HG02759 (cell line): Measurements from ENCODE around the gene ACIN1.

Experiments
- ATAC-seq: cut with Tn5 transposase; IDR thresholded peaks from one replicate; pipeline ENCODE4 v1.9.1; 2021; ENCODE audit warnings: mild to moderate bottlenecking, moderate library complexity; ENCODE audit not compliant: unreplicated experiment

ACIN1 gene

DNA sequence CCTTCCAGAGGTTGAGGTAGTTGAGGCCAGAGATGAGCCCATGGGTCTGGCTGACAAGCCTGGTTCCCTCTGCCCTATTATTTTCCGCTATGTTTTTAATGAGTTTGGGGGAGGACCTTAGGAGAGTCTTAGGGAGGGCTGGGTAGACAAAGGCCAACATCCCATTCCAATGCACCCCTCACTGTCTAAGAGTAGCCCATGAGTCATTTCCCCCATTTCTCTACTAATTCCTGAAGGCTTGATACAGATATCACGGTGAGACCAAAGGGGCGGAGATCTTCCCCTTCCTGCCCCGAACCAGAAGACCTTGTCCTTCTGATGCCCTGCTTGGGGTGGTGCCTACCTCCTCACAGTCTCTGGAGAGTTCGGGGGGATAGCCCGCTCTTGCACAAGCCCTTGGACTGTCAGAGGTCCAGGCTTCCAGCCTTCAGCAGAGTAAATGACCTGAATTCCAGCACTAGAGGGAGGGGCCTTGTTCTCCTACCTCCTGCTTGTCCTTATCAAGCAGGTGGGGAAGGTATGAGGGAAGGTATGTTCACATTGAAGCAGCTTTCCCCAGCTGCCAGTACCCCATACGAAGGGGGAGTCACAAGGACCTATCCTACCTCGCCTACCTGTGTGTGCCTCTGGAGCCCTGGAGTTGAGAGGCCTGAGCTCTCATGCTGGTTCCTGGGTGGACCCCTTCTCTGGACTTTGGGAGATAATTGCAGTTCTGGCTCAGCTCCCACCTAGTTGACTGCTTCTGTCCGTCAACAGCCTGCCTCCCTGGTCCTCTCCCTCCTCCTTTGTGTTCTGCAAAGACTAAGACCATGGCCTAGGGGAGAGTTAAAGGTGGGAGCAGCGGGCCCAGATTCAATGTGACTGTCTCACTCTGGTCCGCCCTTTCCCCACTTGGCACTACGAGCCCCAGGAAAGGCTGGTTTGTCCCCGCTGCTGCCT is 49.2 kb downstream of the ACIN1 start:
- ATAC-seq = no peak

GRCh38 chr14:23044840-23045239 is 50.1 kb downstream of the ACIN1 start:
- ATAC-seq = no peak

GRCh38 chr14:23043754-23044153 is 51.2 kb downstream of the ACIN1 start:
- ATAC-seq = no peak

DNA sequence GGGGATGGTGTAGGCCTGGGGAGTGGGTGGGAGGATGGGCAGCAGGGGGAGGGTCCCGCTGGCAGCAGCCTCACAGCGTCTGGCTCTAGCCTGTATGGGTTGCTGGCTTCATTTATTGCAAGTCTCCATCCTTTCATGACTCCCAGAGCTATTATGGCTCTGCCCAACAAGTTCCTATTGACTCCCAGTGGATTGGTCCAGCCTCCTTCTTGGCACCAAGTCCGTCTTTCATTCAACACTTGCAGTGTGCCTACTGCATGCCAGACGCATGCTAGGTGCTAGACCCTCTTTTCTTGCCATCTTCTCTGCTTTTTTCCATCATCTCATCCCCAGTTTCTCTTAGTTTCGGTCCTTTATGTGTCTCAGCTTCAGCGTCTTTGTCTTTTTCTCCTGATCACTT is 51.8 kb downstream of the ACIN1 start:
- ATAC-seq = no peak

GRCh38 chr14:23042162-23042965 is 52.6 kb downstream of the ACIN1 start, which contains the start of gene PSMB11:
Gene PSMB11 (plus strand): TSS chr14:23042212. CDS start chr14:23042226, 14 bp downstream.
- ATAC-seq = no peak

DNA sequence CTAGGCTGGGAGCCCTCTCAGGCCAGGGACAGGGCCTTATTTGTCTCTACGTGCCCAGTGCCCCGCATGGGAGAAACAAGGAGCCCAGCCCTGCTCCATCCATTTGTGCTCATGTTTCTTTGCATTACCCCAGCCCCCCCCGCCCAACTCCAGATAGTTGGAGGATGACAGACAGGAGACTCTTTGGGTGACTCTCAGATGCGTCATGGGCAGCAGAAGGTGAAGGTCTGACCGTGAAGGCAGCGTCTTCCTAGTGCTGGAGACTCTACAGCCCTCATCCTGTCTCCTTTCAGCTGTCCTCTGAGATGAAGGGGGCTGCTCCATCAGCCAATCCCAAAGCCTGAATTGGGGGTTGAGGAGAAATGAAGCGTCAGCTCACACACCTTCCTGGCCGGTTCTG is 53.2 kb downstream of the ACIN1 start:
- ATAC-seq = no peak

DNA sequence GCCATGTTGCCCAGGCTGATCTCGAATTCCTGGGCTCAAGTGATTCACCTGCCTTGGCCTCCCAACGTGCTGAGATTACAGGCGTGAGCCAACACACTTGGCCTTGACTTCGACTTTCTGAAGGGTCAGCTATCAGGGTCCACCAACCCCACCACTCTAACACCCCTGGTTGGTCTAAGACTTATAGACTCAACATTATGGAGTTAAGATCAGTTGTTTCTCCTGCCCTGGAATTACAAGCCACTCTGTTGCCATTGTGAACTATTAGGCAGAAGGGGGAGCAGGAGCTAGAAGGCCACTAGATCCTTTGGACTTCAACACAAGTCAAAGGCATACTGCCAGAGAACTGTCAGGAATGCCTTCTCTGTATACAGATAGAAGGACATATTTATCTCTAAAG is 54.8 kb downstream of the ACIN1 start:
- ATAC-seq = no peak

- no peak for ATAC-seq
These were observed 59.4 kb downstream of the ACIN1 start for GRCh38 chr14:23035303-23036144.

- ATAC-seq = peak; percentile 93
These were observed 60.2 kb downstream of the ACIN1 start, which contains the start of gene PSMB5 for GRCh38 chr14:23034498-23035302. Gene PSMB5 (minus strand): TSS chr14:23034900. CDS start chr14:23034881, 19 bp downstream.

DNA sequence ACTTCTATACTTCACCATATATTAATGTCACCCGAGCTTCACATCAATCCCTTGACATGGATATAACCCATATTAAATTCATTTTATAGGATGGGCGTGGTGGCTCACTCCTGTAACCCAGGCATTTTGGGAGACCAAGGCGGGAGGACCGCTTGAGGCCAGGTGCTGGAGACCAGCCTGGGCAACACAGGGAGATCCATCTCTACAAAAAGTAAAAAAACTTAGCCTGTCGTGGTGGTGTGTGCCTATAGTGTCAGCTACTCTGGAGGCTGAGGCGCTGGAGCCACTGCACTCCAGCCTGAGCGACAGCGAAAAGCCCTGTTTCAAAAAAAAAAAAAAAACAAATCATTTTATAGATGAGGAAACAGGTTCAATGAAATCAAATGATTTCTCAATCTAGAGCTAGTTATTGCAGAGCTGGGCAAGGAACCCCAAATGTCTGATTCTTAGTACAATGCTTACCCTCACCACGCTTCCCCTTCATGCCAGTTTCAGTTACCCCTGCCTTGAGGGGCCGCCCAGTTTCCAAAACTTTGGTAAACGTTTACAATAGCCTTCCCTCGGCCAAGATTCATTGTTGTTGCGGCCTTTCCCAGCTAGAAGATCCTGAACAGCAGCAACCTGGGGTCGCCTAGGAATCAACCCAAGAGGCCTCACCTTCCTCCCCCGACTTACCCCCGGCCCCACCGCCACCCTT is 61.0 kb downstream of the ACIN1 start:
- ATAC-seq = no peak

DNA sequence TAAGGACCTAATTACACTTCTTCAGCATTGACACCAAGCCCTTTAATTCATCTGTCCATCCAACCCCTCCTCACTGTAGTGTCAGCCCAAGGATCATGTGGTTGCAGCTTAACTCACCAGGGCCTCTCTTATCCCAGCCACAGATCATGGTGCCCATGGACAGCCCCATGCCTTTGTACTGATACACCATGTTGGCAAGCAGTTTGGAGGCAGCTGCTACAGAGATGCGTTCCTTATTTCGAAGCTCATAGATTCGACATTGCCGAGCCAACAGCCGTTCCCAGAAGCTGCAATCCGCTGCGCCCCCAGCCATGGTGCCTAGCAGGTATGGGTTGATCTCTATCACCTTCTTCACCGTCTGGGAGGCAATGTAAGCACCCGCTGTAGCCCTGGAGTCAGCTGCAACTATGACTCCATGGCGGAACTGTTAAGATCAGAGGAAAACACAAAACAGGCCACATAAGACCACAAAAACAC is 61.6 kb downstream of the ACIN1 start:
- no peak for ATAC-seq

DNA sequence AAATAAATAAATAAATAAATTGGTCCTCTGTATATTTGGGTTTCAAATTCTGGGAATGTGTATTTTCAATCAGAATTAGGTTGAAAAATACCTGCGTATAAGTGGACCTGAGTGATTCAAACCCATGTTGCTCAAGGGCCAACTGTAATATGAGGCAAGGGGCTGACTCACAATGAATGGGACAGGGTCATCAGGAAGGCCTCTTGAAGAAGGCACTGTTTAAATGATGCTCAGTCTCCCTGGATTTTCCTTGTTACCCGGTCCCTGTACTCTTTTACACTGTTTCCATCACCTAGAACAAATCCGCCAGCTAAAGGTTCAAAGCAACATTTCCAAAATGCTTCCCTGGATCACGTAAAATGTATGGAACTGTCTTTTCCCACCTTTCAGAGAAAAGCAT is 64.0 kb downstream of the ACIN1 start:
- no peak for ATAC-seq

DNA sequence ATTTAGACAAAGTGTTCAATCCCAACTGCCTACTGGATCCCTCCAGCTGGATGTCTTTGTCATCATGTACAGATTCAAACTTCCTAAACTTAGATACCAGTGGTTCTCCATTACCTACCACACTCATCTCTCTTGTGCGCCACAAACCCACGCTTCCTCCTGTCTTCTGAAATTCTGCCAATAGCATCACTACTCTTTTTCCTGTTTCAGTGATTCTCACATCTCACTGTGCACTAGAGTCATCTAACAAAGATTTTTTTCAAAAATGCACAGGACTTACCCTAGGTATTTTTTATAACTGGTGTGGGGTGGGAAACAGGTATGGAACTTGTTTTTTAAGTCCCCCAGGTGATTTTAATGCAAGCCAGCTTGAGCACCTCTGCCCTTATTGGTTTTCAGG is 66.1 kb downstream of the ACIN1 start:
- no peak for ATAC-seq

DNA sequence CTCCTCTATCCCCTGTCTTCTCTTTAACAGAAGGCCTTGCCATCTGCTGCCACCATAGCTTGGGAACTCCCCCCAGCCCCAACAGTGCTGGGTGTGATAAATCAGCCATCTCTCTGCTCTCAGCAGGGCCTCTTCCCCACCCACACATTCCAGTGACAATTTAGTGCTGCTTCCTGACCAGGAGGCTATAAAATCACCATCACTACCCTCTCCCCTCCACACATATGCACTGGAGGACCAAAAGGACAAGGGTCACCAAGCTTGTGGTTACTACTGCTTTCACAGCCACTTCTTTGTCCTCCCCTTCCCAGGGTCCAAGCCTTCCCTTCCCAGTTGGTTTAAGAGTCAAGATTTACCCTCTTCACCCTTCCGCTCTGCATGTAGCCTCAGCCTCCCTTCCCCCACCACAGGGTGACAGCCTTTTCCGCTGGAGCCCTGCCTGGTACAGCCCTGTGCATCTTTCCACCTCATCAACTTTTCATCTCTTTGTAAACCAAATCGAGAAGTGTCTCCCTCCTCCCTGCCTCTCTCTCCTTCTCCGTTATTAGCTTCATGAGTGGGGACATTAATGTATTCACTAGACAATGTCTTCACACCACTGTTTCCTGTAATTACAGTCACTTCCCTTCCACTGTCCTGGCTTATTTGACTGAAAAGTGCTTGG is 69.7 kb downstream of the ACIN1 start:
- no peak for ATAC-seq

DNA sequence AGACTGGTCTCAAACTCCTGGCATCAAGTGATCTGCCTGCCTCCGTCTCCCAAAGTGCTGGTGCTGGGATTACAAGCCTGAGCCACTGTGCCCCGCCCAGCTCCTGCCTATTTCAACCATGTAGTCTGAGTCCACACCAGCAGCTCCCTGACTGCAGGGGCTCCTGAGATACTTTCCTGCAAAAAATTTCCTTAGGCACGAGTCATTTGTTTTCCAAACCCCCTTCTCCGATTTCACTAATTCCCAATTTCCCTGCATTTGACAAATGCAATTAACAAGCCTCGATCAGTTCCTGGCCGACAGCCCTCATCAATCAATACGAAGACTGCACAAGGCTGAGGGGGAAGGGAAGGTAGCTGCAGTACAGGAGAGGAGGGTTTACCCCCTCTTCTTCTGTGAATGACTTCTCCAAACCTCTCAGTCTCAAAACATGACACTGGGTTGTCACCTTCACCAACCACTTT is 70.3 kb downstream of the ACIN1 start:
- no peak for ATAC-seq

- ATAC-seq = no peak
These were observed 71.2 kb downstream of the ACIN1 start for GRCh38 chr14:23023795-23024152.

DNA sequence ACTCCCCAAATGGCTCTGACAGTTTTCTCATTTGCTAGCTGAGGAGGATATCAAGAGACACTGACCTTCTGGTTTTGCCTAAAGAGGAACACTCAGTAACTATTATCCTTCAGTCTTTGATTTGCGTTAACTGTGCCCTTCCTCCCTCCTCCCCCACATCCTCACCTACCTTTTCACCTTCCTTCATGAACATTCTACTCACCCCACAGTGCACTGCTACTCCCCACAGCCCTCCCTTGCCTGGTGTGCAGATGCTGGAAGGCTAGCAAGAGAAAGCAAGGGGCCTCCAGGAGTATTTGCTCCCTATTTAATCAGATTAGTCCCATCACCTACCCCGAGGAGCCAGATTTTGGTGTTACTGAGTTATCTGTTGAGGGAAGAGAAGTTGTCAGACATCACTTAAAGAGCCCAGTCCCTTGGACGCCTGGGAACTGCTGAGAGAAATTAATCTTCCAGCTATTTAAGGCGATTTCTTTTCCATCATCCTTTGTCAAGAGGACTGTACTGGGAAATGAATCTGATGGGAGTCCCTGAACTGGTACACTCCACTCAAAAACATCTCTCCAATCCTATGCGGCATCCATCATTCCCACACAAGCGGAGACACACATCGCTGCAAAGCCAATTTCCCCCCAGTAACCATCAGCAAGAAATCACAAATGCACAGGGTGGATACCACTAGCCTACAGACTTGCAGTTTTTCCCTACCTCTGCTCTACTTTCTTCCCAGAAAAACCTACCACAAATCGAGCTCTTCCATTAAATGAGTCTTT is 71.7 kb downstream of the ACIN1 start:
- ATAC-seq = no peak

DNA sequence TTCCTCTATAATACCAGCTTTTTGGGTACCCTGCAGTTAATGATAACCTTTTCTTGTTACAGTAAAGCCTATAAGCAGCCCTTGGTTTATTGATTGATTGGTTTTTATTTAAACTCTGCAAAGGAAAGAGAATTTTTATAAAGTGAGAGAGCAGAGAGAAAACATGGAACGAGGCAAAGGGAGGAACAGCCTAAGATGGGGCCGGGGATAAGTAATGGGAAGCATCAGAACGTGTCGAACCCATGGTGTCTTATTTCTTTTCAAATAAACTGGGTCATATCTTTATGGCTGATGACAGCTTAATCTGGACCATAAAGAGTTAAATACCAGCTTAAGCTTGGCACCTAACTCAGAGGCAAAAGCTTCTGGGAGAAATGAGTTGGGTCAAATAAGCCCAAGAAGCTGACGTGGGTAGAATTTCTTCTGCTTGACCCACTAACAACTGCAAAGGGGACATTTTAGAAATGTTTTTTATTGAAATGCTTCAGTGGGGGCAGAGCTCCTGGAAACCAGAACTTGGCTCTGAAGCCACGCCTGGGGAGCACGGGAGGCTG is 73.0 kb downstream of the ACIN1 start:
- ATAC-seq = no peak
